NCI-H748 treated with DMSO at 0.1 percent for 48 hours (cell line): ENCODE results near the gene SFXN4.

Experiments used
- DNase-seq: peaks from one replicate; lab custom pipeline; 2025; lab: John Stamatoyannopoulos, UW

The SFXN4 gene

GRCh38 chr10:119165171-119166117 is at the start of gene SFXN4:
Gene SFXN4, minus strand, starts transcription at chr10:119165714. Its CDS starts 67 bp downstream, at chr10:119165647.
- DNase-seq = peak; percentile 12

GRCh38 chr10:119211625-119212441 is 46.3 kb upstream of the SFXN4 start:
- no peak for DNase-seq

DNA sequence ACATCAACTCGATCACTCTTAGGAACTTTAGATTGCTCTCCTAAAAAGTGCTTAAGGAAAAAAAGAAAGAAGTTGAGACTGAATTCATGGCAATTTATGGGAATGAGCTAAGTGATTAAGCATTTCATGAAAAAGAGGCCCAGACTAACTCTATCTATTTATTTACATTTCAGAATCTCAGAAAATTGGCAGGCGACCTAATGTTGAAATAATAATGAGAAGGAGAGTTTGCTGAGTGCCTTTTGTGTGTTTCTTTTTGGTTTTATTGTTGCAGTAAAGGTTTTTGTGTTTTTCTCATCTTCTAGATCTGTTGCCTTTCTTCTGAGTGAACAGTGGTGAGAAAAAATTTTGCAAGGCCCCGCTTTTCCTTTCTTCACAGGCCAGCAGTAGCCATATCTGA is 45.7 kb upstream of the SFXN4 start:
- no peak for DNase-seq

DNA sequence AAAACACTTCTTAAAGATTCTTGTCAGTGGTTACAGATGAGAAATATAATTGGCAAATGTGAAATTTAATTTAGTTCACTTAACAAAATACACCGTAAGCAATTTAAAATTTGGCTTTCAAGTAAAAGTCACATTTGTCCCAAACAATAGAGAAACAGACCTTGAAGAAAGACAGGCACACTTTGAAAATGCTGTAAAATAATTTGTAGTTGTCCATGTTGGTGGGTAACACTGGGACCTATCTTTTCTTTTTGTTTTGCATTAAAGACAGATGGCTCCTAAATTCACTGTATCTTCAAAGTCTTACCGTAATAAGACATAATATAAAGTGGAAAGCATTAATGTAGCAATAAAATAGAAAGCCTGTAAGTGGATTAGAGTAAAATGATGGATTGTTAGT is 45.1 kb upstream of the SFXN4 start:
- no peak for DNase-seq

DNA sequence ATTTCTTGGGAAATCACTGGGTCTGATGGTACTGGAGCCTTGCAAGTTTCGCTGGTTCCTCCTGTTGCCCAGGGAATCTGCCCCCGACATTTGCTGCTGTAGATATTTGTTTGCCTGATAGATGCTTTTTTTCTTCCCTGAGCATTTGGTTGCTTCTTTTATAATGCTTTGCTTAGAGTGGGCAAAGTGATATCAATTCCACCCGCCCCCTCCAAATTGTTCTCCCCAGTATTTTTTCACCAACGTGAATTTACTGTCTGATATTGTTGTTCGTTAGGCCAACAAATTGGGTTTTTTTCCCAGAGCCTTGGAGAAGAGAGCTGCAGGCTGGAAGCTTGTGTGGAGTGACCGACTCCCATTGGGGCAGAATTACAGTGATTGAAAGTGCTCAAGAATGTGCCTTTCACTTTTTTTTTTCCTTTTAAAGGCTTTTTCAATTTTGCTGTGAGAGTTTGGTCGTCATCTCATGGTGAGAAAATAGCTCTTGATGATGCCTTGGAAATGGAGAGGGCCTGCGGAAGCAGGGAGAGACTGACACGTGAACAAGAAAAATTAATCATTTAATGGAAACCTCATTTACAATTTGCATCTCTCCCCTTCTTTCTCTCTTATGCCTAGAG is 44.3 kb upstream of the SFXN4 start:
- no peak for DNase-seq

GRCh38 chr10:119209035-119209735 is 43.7 kb upstream of the SFXN4 start:
- no peak for DNase-seq

GRCh38 chr10:119208553-119208940 is 43.0 kb upstream of the SFXN4 start:
- no peak for DNase-seq

GRCh38 chr10:119207713-119208552 is 42.4 kb upstream of the SFXN4 start:
- DNase-seq = peak; percentile 46

DNA sequence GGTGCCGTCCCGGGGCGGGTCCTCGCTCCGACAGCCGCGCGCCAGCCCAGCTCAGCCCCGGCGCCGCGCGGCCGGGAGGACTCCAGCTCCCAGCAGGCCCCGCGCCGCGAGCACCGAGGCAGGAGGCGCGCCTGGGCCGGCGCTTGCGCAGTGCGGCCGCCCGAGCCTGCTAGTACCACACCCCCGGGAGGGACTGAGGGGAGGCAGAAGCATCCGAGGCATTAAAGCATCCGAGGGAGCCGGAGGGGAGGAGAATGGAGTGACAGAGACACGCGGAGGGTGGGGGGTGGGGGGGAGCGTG is 41.8 kb upstream of the SFXN4 start, which contains the start of gene GRK5:
Gene GRK5 (plus strand): TSS at position 206 of the 301 bp plus-strand sequence. CDS start 347 bp downstream, outside the sequence.
- peak; percentile 54 for DNase-seq

DNA sequence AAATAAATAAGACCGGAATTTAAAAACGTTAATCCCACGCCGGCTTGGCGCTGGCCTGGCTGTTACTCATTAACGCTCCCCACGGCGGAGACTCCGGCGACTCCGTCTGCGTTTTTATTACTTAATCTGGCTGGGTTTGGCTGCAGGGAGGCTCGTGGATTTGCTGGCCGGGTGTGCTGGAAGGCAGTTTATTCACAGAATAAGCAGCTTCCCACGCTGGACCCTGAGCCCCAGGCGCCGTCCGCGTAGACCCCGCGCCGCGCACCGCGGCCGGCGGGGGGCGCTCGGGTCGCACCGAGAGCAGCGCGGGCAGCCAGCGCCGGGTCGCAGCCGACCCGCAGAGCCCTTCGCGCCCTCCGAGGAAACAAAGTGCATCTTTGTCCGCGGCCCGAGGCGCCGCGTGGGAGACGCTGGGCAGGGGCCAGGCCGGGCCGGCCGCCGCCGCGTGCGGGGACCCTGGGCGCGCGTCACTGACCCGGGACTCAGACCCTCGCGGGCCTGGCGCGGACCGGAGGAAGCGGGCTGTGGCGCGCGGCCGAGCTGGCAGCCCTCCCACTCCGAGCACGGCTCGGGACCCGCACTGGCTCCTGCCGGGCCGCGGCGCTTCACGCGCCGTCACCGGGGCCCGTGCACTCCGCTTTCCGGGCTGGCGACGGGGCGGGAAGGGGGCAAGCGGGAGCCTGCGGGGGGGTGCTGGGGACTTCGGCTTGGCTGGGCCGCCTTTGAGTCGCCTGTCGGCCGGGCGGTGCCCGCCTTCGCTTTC is 41.3 kb upstream of the SFXN4 start:
- no peak for DNase-seq

- DNase-seq = no peak
Measured at GRCh38 chr10:119205894-119206602, 40.5 kb upstream of the SFXN4 start.

GRCh38 chr10:119203006-119203405 is 37.5 kb upstream of the SFXN4 start:
- DNase-seq = no peak

DNA sequence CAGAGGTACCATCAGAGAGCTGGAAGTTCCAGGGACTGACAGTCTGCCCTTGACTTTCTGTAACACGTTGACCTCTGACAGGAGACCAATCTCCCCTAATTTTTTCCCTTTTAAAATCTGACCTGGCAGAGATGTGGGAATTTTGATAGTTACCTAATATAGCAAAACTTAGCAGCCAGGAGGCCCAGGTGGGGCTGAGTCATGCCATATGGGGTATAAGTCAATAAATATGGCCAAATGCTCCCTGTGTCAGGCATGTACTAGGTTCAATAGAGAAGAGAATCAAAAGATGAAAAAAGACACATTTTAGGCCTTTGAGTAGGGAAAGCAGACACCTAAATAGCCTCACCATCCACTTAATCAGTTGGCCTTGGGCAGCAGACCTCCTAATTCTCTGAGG is 35.7 kb upstream of the SFXN4 start:
- no peak for DNase-seq

- no peak for DNase-seq
Measured at GRCh38 chr10:119199231-119199992, 33.9 kb upstream of the SFXN4 start.

GRCh38 chr10:119198438-119198837 is 32.9 kb upstream of the SFXN4 start:
- DNase-seq = no peak

- no peak for DNase-seq
Measured at GRCh38 chr10:119197921-119198320, 32.4 kb upstream of the SFXN4 start.

DNA sequence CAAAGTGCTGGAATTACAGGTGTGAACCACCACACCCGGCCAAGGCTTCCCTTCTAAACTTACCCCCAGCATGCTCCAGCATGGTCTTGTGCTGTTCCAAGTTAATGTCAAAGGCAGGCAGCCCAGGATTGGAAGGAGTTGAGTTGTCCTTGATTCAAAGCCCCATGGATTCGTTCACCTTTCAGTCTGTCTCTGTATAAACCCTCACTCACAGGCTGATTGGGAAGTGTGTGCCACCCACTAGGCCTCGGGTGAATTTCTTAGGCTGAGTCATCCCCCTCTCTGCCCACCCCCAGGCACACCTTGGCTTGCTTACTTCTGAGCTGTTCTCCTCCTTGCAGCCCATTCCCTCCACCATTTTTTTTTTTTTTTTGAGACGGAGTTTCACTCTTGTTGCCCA is 26.4 kb upstream of the SFXN4 start:
- no peak for DNase-seq

DNA sequence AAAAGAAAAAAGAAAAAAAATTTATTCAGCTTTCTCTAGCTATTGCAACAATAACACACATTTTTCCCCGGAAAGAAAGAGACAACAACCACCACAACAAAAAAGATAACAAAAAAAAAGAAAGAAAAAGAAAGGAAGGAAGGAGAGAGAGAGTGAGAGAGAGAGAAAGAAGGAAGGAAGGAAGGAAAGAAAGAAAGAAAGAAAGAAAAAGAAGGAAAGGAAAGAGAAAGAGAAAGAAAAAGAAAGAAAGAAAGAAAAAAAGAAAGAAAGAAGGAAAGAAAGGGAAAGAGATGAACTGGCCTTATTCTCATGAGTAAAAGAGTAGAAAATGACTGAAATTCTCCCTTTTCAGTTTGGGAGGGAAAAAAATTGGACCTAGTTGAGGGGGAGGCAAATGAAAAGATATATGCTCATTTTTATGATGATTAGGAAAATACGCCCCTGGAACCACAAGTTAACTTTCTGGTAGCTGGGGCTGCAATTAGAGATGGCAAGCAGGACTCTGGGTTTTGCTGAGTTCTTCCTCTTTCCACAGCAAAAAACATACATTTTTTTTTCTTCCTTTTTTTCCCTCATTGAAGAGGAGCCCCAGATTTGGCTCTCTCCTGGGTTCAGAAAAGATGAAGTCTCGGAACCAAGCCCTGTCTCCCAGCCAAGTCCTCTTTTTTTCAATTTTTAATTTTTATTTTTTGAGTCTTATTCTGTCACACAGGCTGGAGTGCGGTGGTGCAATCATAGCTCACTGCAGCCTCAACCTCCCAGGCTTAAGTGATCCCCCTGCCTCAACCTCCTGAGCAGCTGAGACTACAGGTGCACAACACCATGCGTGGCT is 25.7 kb upstream of the SFXN4 start:
- DNase-seq = no peak
